ENCODE results near the gene RPL11. TPM values are rescaled to one million over a fixed set of nuclear protein-coding genes. Genes with fewer than 3 reads are reported as not detected.
"Not testable (repeated sequence)": the region's sequence is repeated elsewhere in the genome, so short reads cannot be mapped to it uniquely, and the experiment has no call there.

RPL11 gene
- total RNA-seq (2014; rRNA removed): 700 and 757 TPM in 2 replicates
- 2,123 TPM for polyA plus RNA-seq (2012)

DNA sequence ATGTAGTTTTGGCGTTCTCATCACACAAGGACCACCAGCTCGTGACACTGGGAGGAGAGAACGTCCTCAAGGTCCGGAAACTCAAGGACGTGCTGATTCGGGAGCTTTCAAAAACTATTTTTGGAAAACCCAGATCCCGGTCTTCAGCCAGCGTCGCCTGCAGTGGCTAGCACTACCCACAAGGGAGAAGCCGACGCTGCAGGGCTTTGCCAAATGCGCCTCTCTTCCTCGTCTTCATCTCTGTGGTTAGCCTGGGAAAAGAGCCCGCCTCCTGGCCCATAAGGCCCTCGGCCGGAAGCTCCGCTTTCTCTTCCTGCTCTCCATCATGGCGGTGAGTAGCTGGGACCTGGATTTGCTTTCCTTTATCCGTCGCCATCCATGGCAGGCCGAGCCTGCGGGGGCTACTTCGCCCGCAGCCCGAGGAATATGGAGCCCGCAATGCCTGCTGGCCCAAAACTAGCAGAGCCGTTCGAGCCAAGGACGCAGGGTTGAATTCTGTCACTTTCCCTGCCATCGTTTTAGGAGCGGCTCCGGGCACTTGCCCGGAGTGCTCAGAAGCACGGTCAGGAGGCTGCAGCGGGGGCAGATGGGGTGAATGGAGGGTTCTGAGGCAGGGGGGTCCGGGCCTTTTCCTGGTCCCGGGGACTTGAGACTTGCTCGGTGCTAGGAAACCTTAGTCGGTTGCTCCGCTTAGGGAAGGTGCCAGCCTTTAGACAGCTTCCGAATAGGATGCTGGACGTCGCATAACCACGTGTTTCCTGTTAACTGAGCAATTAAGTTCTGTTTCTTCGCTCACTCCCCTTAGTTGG, at the start of gene RPL11:
Gene RPL11 (plus strand): TSS at position 308 of the 809 bp plus-strand sequence. CDS start 18 bp downstream, at position 326.
- DNase-seq (ENCODE audit: low read depth): peak; percentile 95

DNA sequence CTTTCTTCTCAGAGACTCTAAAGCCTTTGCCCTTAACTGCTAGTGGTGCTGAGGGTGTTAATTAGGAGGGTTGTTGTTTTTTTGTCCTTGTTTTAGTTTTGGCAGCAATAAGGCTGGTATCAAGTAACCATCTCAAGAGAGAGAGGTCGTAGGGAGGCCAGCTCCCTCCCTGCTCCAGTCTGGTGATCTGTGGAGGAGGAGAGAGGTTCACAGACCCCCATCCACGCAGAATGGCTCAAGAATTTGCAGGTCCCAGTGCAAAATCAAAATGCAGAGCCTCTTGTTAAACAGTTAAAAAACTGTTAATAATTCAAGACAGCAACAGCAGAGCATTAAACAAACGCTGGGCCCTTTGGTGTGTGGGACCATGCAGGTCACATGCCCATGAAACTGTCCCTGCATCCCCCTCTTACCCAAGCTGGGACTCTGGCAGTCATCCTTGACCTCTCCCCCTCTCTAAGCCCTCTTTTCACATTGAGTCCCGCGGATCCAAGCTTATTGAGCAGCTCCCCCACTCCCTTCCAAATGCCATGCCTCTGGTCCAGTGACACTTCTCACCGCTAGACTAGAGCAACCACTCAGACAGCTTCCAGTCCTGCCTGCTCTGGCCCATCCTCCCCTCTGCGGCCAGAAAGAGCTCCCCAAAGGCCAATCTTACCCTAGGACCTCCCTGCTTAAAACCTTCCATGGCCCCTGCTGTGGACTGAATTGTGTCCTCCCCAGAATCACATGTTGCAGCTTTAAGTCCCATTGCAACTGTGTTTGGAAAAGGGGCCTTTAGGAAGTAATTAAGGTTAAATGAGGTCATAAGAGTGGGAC, 47.7 kb upstream of the RPL11 start:
- DNase-seq (ENCODE audit: low read depth): no peak

DNA sequence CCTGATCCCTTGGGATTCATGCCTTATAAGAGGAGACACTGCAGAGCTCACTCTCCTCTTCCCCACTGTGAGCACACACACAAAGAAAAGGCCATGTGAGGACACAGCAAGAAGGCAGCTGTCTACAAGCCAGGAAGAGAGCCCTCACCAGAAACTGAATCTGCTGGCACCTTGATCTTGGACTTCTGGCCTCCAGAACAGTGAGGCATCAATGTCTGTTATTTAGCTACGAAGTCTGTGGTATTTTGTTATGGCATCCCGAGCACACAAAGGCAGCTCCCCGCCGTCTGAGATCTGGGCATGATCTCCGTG, 47.1 kb upstream of the RPL11 start:
- DNase-seq (ENCODE audit: low read depth): no peak

DNA sequence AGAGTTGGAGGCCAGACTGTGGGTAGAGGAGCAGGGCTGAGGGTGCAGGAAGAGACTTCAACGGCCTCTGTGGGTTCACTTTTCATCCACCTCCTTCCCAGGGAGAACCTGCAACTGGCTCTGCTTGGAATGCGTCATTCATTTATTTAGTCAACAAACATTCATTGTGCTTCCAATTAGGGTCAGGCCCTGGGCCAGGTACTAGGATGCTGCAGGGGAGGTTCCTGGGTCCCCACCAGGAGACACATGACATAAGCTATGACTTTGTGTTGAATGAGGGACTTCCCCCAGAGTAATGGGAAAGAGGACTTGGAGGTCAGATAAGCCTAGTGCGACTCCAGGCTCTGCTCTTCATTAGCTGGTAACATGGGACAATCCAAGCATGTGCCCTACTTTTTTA, 46.3 kb upstream of the RPL11 start:
- DNase-seq (ENCODE audit: low read depth): no peak

DNA sequence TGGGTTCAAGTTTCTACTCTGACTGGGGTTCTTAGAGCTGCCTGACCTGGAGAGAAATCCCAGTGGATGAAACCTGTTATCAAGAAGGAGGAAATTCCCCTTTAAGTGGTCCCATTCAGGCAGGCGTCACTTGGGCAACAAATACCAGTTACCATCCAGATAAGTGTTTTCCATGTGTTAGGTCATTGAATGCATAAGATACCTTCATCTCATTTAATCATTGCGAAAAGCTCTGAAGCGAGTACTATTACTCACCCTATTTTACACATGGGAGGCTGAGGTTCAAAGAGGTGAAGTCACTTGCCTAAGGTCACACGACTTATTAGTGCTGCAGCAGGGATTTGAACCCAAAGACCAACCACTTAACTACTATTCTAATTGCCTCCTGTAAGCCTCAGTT, 45.5 kb upstream of the RPL11 start:
- DNase-seq (ENCODE audit: low read depth): no peak

DNA sequence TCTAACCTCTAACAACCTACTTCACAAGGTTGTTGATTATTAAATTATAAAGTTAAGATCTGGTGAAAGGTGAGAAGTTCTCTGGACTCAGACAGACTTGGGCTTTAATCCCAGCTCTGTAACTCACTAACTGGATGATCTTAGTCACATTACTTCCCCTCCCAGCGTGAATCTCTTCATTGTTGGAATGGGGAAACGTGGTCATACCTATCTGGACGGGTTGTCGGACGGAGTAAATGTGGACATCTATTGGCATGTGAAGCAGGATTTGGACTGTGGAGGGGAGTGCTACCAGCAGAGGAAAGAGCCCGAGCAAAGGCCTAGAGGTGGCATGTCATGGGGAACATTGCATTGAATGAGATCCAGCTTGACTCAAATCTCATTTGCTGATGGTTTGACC, 45.1 kb upstream of the RPL11 start:
- no peak for DNase-seq (ENCODE audit: low read depth)

DNA sequence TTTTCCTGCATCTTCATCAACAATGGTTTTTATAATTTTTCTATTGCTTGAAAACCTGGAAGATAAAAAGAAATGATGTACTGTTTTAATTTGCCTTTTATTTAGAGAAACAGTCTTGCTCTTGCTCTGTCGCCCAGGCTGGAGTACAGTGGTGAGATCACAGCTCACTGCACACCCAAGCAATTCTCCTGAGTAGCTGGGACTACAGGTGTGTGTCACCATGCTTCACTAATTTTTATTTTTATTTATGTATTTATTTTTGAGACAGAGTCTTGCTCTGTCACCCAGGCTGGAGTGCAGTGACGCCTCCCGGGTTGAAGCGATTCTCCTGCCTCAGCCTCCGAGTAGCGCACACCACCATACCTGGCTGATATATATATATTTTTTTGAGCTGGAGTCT, 43.0 kb upstream of the RPL11 start:
- DNase-seq (ENCODE audit: low read depth): no peak

DNA sequence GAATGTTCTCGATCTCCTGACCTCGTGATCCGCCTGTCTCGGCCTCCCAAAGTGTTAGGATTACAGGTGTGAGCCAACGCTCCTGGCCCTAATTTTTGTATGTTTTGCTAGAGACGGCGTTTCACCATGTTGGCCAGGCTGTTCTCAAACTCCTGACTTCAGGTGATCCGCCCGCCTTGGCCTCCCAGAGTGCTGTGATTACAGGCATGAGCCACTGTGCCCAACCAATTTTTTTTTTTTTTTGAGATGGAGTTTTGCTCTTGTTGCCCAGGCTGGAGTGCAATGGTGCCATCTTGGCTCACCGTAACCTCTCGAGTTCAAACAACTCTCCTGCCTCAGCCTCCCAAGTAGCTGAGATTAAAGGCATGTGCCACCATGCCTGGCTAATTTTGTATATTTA, 42.4 kb upstream of the RPL11 start:
- DNase-seq (ENCODE audit: low read depth): not testable (repeated sequence)

DNA sequence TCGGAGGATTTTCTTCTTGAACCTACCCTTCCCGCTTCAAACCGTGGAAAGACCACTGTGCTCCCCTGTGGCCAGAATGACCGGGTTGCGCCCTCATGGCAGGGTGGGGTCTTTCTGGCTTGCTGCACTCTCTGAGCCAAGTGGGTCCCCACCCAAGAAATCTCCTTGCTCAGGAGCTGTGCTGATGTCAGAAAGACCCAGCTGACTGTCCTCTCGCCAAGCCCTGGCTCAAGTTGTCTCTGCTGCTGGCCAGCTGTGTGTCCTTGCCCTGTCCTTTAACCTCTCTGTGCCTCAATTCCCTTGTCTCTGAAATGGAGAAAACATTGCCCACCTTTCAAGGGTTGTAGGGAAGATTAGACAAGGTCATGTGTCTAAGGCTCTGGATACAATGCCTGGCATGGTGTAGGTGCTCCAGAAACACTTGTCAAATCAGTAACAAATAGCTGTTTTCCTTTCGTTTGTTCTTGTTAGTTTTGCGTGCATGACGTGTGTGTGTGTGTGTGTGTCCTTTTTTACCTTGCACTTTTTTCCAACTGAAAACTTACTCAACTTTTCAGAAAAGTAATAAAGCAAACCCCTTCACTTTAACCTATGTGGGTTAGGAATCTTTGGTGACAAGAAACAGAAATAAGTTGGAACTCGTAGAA, 41.1 kb upstream of the RPL11 start:
- DNase-seq (ENCODE audit: low read depth): no peak

DNA sequence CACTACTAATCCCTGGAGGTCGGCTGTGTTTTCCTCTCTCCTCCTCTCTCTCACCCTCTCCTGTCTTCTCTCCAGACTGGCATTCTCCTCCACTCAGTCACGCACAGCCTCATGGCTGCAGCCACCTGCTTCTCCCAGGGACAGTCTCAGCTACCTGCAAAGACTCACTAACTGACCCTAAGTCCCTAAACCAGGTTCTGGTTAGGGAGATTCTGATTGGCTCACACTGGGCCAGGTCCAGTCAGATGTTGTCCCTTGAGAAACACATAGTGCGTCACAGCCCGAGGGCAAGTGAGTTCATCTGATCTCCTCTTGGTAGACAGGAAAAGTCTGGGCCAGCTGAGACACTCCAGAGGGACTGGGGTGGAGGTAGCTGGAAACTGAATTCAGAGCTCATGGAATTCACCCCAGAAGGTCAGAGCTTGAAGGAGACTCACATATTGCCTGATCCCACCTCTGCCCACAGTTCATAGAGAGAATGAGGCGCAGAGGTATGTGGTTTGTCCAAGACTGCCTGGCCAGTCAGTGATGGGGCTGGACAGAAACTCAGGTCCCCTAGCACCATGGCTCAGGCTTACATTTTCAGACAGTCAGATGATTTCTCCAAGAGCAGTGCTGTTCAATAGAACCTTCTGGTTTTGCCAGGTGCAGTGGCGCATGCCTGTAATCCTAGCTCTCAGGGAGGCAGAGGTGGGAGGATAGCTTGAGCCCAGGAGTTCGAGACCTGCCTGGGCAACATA, 40.4 kb upstream of the RPL11 start:
- peak; percentile 17 for DNase-seq (ENCODE audit: low read depth)

DNA sequence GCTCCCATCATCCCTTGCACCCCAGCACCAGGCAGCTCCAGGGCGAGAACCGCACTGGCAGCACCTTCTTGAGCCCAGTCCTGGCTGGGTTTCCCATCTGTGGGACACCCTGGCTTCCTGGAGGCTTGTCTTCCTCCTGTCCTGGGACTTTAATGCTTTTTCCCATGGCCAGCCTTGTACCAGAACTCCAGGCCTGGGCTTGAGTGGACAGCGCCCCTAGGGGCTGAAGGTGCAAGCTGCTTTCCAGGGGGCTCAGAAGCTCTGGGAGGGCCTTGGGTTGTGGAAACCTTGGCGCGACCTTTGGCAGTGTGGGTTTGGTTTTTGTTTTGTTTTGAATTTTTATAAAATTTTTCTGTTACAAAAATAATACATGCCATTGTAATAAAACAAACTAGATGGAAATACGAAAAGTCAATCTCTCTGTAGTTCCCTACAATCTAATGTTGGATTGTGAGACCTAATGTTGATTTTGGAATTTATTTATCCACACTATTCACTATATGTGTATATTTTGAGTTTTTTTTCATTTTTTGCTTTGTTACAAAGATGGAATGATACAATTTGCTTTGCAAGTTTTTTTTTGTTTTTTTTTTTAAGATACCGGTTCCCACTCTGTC, 33.8 kb upstream of the RPL11 start:
- peak; percentile 41 for DNase-seq (ENCODE audit: low read depth)

DNA sequence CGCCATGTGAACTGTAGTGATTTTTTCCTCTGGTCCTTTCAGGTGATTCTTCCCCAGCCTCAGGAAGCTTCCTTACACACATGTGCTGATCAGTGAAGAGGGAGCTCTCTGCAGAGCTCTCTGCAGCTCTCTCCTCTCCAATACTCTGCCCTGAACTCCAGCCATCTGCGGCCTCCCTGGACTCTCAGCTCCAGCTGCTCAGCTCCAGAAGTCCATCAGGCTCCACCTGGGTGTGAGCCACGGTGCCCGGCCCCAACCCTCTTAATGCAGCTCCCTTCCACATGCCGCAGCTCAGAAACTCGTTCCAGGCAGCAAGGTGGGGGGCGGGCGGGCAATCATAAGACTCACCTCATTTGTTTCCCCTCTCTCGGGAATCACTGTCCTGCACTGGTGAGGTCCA, 30.9 kb upstream of the RPL11 start:
- no peak for DNase-seq (ENCODE audit: low read depth)

DNA sequence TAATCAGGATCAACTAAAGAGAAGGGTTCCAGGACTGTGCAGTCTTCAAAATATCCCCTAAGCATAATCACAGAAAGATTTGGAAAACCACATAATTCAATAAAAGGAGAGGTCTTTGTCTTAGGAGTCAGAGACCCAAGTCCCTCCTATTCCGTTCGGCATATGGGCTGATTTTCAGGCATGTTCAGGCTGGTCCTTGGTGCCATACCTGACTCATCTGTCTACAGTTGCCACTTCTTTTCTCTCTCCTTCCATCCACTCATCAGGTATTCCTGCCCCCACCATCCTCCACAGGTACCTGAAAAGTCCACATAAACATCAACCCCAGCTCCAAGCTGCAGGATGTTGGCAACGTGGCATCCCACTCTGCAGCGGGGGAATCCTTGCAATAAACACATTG, 29.7 kb upstream of the RPL11 start:
- no peak for DNase-seq (ENCODE audit: low read depth)

DNA sequence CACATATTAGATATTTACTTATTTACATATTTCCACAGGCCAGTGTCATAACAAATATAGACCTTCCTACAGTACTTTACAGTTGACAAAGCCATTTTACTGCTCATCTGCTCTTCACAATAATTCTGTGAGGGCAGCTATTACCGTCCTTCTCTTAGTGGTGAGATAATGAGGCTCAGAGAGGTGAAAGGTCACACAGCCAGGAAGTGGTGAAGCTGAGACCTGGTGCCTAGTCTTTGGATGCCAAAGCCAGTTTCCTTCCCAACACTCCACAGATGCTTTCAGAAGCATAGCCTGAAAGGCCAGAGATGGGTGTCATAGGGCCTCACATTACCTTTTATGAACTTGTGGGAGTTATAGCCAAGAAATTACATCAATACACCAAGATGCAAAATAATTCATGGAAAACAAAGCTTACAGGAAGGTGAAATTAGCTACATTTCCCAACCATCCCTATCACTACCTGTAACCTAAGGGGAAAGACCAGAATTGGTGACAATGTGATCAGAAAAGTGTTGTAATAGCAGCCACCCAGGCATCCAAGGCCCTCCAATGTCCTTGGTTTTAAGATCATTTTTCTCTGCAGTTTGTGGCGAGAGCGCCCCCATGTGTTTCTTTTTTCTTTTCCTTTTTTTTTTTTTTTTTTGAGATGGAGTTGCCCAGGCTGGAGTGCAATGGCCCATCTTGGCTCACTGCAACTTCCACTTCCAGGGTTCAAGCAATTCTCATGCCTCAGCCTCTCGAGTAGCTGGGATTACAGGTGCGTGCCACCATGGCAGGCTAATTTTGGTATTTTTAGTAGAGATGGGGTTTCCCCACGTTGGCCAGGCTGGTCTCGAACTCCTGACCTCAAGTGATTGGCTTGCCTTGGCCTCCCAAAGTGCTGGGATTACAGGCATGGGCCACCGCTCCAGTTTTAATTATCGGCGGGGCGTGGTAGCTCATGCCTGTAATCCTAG, 26.5 kb upstream of the RPL11 start:
- DNase-seq (ENCODE audit: low read depth): peak; percentile 24

DNA sequence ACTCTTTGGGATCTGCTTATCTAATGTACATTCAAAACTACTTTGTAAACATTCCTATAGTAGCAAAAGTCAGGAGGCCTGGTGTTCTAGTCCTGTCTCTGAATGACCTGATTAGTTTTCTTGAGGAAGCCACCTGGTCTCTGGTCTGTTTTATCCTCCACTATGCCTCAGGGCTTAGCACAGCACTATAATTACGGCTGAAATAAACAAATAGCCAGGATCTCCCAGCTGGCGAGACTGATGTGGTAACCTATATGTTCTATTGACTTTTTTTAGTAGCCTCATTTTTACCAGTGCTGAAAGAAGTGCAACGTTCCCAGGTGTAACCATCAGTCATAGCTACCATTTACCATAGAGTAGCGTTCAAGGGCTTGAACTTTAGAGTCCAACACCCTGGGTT, 24.2 kb upstream of the RPL11 start:
- DNase-seq (ENCODE audit: low read depth): no peak

DNA sequence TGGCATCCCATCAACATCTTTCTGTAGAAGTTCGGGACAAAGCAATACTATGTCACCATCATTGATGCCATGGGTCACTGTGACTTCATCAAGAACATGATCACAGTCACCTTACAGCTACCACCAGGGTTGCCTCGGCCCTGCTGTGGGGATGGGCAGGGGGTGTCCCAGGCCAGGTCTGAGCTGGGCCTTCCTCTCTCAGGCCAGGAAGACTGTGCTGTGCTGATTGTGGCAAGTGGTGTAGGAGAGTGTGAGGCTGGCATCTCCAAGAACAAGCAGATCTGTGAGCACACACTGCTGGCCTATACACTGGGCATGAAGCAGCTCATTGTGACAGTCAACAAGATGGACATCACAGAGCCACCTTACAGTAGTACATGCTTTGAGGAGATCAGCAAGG, 20.9 kb upstream of the RPL11 start:
- DNase-seq (ENCODE audit: low read depth): no peak

DNA sequence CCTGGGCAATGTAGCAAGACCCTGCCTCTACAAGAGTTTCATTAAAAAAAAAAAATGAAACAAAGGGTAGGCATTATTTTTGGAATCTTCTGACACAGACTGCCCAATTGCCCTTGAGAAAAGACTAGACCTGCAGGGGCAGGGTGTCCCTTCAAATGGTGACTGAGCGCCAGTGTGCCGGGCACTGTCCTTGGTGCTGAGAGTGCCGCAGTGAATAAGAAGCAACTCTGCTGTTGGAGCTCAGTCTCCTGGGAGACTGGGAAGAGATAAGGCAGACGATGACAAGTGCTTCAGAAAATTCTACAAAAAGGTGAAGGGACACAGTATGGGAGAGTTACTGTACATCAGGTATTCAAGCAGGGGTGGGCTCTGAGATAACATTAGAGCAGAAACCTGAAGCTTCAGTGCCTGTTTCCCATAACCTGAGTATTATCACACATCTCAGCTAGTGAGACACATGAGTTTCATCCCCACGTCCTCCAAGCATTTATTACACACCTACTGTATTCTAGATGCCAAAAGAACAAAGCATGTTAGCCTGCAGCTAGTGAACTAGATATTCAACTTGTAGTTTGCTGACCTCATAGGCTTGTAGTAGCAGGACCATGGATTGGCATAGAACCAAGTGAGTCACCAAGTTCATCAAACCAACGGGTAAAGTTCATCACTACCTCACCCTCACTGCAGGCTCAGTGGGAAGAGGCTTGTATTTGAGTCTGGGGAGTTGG, 18.4 kb upstream of the RPL11 start:
- peak; percentile 70 for DNase-seq (ENCODE audit: low read depth)

DNA sequence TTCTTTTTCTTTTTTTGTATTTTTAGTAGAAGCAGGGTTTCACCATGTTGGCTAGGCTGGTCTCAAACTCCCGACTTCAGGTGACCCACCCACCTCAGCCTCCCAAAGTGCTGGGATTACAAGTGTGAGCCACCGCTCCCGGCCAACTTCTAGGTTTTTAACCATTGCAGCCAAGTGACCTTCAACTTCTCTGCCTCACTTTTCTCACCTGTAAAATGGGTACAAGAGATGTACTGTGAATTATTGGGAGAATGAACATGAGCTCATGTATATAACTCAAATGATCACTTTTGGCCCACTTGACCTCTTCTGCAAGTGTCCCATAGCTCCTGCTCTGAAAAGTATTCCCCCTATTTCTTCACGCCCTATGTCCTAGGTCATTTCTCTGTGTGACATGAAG, 11.8 kb upstream of the RPL11 start:
- DNase-seq (ENCODE audit: low read depth): no peak

DNA sequence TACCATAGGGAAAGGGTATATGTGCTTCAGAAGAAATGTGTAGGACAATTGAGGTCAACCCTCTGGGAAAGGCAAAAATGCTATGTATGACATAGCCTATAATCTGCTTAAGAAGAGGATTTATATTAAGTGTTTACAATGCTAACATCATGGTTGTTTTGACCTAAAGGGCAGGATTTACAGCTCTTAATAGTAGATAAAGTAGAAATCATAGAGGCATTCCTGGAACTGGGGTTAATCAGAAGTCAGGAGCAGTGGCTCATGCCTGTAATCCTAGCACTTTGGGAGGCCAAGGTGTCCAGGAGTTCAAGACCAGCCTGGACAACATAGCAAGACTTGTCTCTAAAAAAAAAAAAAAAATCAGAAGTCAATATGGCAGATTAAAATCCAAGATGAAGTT, 8.7 kb upstream of the RPL11 start:
- no peak for DNase-seq (ENCODE audit: low read depth)

DNA sequence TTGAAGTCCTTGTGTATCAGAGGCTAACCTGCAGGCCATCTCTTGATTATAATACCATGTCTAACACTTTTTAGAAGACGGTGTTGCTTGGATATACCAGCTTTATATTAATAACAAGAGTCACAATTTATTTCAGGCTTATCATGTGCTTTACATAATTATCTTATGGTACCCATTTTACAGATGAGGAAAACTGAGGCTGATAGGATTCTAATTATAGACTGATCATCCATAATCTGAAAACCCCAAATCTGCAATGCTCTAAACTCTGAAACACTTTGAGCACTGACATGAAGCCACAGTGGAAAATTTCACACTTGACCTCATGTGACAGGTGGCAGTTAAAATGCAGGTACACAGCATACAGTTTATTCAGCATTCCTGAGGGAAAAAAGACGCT, 7.2 kb upstream of the RPL11 start:
- no peak for DNase-seq (ENCODE audit: low read depth)

Data from LHCN-M2 (cell line).